ENCODE results near the gene NPPC. TPM values are rescaled to one million over a fixed set of nuclear protein-coding genes. Genes with fewer than 3 reads are reported as not detected.

NPPC gene
- total RNA-seq, 1 experiment from 2014 or later, result not detected

- no peak overlapping the region for H3K27ac Mint-ChIP-seq (ENCODE audit: unreplicated experiment)
- H3K27me3 Mint-ChIP-seq (ENCODE audit: unreplicated experiment), result peaks cover 16% of the 10 kb centered on the region
- intact Hi-C loops (cut with micrococcal nuclease; ENCODE audit: unreplicated experiment), result no loop called here
- CTCF ChIA-PET, result no interaction called here
- no peak for TF ChIP-seq CTCF (IDR thresholded peaks at IDR 0.05; ENCODE audit: unreplicated experiment)
- no peak overlapping the region for H3K4me3 Mint-ChIP-seq (ENCODE audit: low read depth, unreplicated experiment)
- H3K36me3 Mint-ChIP-seq (ENCODE audit: insufficient read depth, unreplicated experiment), result no peaks in the 10 kb centered on the region
- no peaks in the 10 kb centered on the region for H3K9me3 Mint-ChIP-seq (ENCODE audit: low read depth, unreplicated experiment)
- BruUV-seq (replicated peaks), result no TSS peak
- no peak for DNase-seq
- H3K4me1 Mint-ChIP-seq (ENCODE audit: low read depth, unreplicated experiment), result peaks cover 11% of the 10 kb centered on the region
Observed at GRCh38 chr2:231891514-231891905, 34.7 kb downstream of the NPPC start.

- intact Hi-C loops (cut with micrococcal nuclease; ENCODE audit: unreplicated experiment), result no loop called here
- Mint-ChIP-seq H3K9me3 (ENCODE audit: low read depth, unreplicated experiment) (no peaks in the 10 kb centered on the region), H3K27me3 (ENCODE audit: unreplicated experiment) (peaks cover 21% of the 10 kb centered on the region), H3K27ac (ENCODE audit: unreplicated experiment) (no peak overlapping the region), H3K4me3 (ENCODE audit: low read depth, unreplicated experiment) (no peak overlapping the region), H3K36me3 (ENCODE audit: insufficient read depth, unreplicated experiment) (no peaks in the 10 kb centered on the region), H3K4me1 (ENCODE audit: low read depth, unreplicated experiment) (peaks cover 11% of the 10 kb centered on the region)
- no TSS peak for BruUV-seq (replicated peaks)
- CTCF ChIA-PET, result no interaction called here
- DNase-seq, result no peak
- no peak for TF ChIP-seq CTCF (IDR thresholded peaks at IDR 0.05; ENCODE audit: unreplicated experiment)
Observed at GRCh38 chr2:231890896-231891513, 35.2 kb downstream of the NPPC start.

GRCh38 chr2:231887756-231888155 is 38.4 kb downstream of the NPPC start:
- BruUV-seq (replicated peaks), result no TSS peak
- intact Hi-C loops (cut with micrococcal nuclease; ENCODE audit: unreplicated experiment), result no loop called here
- CTCF ChIA-PET, result no interaction called here
- DNase-seq, result no peak
- Mint-ChIP-seq H3K27ac (ENCODE audit: unreplicated experiment) (no peak overlapping the region), H3K4me3 (ENCODE audit: low read depth, unreplicated experiment) (no peak overlapping the region), H3K36me3 (ENCODE audit: insufficient read depth, unreplicated experiment) (no peaks in the 10 kb centered on the region), H3K4me1 (ENCODE audit: low read depth, unreplicated experiment) (peaks cover 11% of the 10 kb centered on the region), H3K9me3 (ENCODE audit: low read depth, unreplicated experiment) (no peaks in the 10 kb centered on the region), H3K27me3 (ENCODE audit: unreplicated experiment) (peaks cover 37% of the 10 kb centered on the region)
- TF ChIP-seq CTCF (IDR thresholded peaks at IDR 0.05; ENCODE audit: unreplicated experiment), result no peak

GRCh38 chr2:231886071-231886681 is 40.0 kb downstream of the NPPC start:
- TF ChIP-seq CTCF (IDR thresholded peaks at IDR 0.05; ENCODE audit: unreplicated experiment), result no peak
- Mint-ChIP-seq H3K27me3 (ENCODE audit: unreplicated experiment) (peaks cover 53% of the 10 kb centered on the region), H3K27ac (ENCODE audit: unreplicated experiment) (no peak overlapping the region), H3K36me3 (ENCODE audit: insufficient read depth, unreplicated experiment) (no peaks in the 10 kb centered on the region), H3K4me1 (ENCODE audit: low read depth, unreplicated experiment) (peaks cover 7% of the 10 kb centered on the region), H3K9me3 (ENCODE audit: low read depth, unreplicated experiment) (no peaks in the 10 kb centered on the region), H3K4me3 (ENCODE audit: low read depth, unreplicated experiment) (no peak overlapping the region)
- CTCF ChIA-PET, result no interaction called here
- intact Hi-C loops (cut with micrococcal nuclease; ENCODE audit: unreplicated experiment), result no loop called here
- no peak for DNase-seq
- BruUV-seq (replicated peaks), result no TSS peak

Data from Calu3 (cell line).